ENCODE results near the gene CHTOP. TPM values are rescaled to one million over a fixed set of nuclear protein-coding genes. Genes with fewer than 3 reads are reported as not detected.
"Not testable (repeated sequence)": the region's sequence is repeated elsewhere in the genome, so short reads cannot be mapped to it uniquely, and the experiment has no call there.

The CHTOP gene
- total RNA-seq, 1 donor from 2014 or later, result 110 TPM

DNA sequence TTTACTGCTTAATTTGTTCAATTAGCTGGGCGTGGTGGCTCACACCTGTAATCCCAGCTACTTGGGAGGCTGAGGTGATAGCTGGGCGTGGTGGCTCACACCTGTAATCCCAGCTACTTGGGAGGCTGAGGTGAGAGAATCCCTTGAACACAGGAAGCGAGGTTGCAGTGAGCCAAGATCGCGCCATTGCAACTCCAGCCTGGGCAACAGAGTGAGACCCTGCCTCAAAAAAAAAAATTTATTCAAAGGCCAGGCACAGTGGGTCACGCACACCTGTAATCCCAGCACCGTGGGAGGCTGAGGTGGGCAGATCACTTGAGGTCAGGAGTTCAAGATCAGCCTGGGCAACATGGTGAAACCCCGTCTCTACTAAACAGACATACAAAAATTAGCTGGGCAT is 34.8 kb downstream of the CHTOP start:
- H3K9me3 Mint-ChIP-seq; H3K27me3 Mint-ChIP-seq; DNase-seq; intact Hi-C loops (cut with micrococcal nuclease); H3K27ac Mint-ChIP-seq: not testable (repeated sequence)
- H3K4me1 Mint-ChIP-seq, result peaks cover 28% of the 10 kb centered on the region
- peak overlapping the region; percentile 56 for H3K4me3 Mint-ChIP-seq
- peaks cover 66% of the 10 kb centered on the region for H3K36me3 Mint-ChIP-seq (ENCODE audit: low read depth)

DNA sequence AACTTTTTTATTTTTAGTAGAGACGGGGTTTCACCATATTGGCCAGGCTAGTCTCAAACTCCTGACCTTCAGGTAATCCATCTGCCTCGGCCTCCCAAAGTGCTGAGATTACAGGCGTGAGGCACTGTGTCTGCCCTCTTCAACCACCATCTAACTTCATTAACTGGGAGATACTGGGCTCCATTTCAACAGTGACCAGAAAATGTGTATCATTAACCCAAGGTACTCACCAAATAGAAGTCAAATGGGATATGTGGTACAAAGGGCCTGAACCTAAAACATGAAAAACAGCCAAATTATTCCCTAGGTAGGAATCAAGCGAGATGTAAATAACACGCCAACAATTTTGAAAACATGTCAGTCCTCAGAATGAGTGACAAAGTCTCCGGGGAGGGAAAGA is 35.7 kb downstream of the CHTOP start:
- Mint-ChIP-seq H3K36me3 (ENCODE audit: low read depth) (peaks cover 58% of the 10 kb centered on the region), H3K27ac (no peak overlapping the region), H3K4me1 (peaks cover 28% of the 10 kb centered on the region), H3K4me3 (no peak overlapping the region), H3K27me3 (no peaks in the 10 kb centered on the region), H3K9me3 (no peaks in the 10 kb centered on the region)
- intact Hi-C loops (cut with micrococcal nuclease), result loop anchor here (2.0 kb wide), 4 partner anchors 57 to 317 kb away; partner anchors contain the start of genes RAB13 and S100A5
- DNase-seq, result no peak

DNA sequence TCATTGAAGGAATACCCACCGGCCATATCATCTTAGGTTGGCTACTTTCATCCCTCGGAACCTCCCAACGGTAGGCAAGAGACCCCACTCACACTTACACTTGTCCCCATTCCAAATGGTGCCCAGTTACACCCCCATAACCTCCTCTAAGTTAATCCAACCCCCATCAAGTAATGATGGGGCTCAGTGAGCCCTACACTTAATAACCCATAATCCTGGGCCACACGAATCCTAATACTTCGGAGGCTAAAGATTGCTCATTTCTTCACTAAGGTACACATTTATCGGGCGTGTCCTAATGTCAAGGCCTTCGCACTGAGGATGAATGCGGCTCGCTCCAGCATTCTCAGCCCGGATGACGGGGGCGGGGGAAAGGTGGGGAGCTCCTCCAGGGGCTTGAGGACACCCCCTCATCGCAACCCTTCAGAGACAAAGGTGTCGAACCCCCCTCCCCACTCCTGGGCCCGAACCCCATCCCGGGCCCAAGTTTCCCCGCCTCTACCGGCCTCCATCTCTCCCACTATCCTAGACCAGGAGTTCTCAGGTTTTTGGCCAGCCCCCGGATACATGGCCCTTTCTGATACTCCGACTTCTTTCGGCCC is 36.5 kb downstream of the CHTOP start:
- peaks cover 50% of the 10 kb centered on the region for H3K36me3 Mint-ChIP-seq (ENCODE audit: low read depth)

DNA sequence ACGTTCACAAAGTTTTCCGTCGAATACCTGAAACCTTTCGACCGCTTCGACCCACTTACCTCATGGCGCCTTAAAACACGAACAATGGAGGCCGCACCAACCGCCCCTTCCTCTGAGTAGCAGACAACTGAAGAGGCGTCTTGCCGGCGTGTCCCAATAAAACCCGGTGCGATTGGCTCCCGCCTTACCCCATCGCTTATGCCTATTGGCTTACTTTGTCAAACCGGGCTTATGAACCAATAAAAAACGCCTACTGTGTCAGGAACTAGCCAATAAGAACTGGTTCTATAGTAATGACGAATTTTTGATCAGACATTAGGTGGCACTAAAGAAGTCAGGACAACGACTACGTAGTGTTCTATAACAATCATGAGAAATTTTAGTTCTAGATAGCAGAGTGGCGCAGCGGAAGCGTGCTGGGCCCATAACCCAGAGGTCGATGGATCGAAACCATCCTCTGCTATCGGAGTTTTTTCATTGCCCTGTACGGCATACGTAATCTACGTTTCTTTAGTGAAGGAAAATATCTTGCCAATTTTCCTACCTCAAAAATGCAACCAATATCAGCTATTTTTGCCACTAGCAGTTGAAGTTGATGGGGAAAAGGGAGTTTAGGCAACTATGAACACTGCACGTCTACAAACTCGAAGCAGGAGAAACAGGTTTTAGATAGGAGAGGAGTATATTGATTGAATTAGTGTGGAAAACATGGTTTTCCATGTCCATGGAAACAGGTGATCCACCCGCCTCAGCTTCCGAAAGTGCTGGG is 37.2 kb downstream of the CHTOP start, which contains the start of gene ILF2:
ILF2 (minus strand) TSS at position 135 of the 769 bp plus-strand sequence; CDS start at position 64, 71 bp downstream.
- peaks cover 26% of the 10 kb centered on the region for H3K4me1 Mint-ChIP-seq
- no peaks in the 10 kb centered on the region for H3K27me3 Mint-ChIP-seq
- peak; percentile 99 for DNase-seq
- H3K36me3 Mint-ChIP-seq (ENCODE audit: low read depth), result peaks cover 44% of the 10 kb centered on the region
- no peaks in the 10 kb centered on the region for H3K9me3 Mint-ChIP-seq
- intact Hi-C loops (cut with micrococcal nuclease), result loop anchor here (1.0 to 2.0 kb wide), 8 partner anchors 13 to 316 kb away; partner anchors contain the start of genes CHTOP, RAB13, S100A5 and SNAPIN
- no peak within 1 kb of the TSS for H3K4me3 Mint-ChIP-seq
- peak within 1 kb of the TSS; percentile 85 for H3K27ac Mint-ChIP-seq

More for the DNA sequence above, 36.5 kb downstream of the CHTOP start:
- no peak overlapping the region for H3K4me3 Mint-ChIP-seq
- intact Hi-C loops (cut with micrococcal nuclease), result loop anchor here (2.0 kb wide), 4 partner anchors 56 to 316 kb away; partner anchors contain the start of genes RAB13 and S100A5
- H3K4me1 Mint-ChIP-seq, result peaks cover 27% of the 10 kb centered on the region
- H3K9me3 Mint-ChIP-seq, result no peaks in the 10 kb centered on the region
- no peak overlapping the region for H3K27ac Mint-ChIP-seq
- no peaks in the 10 kb centered on the region for H3K27me3 Mint-ChIP-seq
- no peak for DNase-seq

DNA sequence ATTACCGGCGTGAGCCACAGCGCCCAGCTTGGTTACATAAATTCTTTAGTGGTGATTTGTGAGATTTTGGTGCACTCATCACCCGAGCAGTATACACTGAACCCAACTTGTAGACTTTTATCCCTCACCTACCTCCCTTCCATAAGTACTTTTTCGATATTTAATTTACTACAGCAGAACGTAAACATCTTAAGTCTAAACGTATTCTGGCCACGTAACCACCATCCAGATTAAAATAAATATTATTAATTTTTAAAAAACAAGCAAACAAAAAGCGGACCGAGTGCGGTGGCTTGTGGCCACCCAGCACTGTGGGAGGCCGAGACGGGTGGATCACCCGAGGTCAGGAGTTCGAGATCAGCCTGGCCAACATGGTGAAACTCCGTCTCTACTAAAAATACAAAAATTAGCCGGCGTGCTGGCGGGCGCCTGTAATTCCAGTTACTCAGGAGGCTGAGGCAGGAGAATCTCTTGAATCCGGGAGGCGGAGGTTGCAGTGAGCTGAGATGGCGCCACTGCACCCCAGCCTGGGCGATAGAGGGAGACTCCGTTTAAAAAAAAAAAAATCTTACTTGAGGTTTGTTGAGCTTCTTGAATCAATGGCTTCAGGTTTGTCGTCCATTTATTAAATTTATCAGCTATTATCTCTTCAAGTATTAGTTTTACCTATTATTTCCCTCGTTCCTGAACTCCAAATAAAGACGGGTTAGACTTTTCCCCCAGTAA is 37.9 kb downstream of the CHTOP start:
- DNase-seq, result peak; percentile 85
- not testable (repeated sequence) for H3K27me3 Mint-ChIP-seq, H3K4me3 Mint-ChIP-seq, H3K9me3 Mint-ChIP-seq
- Mint-ChIP-seq H3K4me1 (peaks cover 26% of the 10 kb centered on the region), H3K36me3 (ENCODE audit: low read depth) (peaks cover 36% of the 10 kb centered on the region), H3K27ac (peak overlapping the region; percentile 85)
- intact Hi-C loops (cut with micrococcal nuclease), result loop anchor here (1.0 to 2.0 kb wide), 8 partner anchors 13 to 315 kb away; partner anchors contain the start of genes CHTOP, RAB13, S100A5 and SNAPIN

DNA sequence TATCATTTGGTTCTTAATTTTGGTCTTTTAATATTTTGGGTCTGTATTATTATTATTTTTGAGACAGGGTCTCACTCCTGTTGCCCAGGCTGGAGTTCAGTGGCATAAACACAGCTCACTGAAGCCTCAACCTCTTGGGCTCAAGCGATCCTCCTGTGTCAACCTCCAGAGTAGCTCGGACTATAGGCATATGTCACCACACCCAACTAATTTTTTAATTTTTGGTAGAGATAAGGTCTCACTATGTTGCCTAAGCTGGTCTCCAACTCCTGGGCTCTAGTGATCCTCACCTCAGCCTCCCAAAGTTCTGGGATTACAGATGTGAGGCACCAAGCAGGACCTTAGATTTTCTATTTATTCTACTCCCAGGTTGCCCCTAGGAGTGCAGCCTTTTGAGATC is 39.6 kb downstream of the CHTOP start:
- intact Hi-C loops (cut with micrococcal nuclease), result no loop called here
- Mint-ChIP-seq H3K9me3 (no peaks in the 10 kb centered on the region), H3K27ac (peak overlapping the region; percentile 62), H3K36me3 (ENCODE audit: low read depth) (peaks cover 19% of the 10 kb centered on the region), H3K27me3 (peaks cover 17% of the 10 kb centered on the region), H3K4me1 (peaks cover 25% of the 10 kb centered on the region), H3K4me3 (peak overlapping the region; percentile 57)
- DNase-seq, result no peak

DNA sequence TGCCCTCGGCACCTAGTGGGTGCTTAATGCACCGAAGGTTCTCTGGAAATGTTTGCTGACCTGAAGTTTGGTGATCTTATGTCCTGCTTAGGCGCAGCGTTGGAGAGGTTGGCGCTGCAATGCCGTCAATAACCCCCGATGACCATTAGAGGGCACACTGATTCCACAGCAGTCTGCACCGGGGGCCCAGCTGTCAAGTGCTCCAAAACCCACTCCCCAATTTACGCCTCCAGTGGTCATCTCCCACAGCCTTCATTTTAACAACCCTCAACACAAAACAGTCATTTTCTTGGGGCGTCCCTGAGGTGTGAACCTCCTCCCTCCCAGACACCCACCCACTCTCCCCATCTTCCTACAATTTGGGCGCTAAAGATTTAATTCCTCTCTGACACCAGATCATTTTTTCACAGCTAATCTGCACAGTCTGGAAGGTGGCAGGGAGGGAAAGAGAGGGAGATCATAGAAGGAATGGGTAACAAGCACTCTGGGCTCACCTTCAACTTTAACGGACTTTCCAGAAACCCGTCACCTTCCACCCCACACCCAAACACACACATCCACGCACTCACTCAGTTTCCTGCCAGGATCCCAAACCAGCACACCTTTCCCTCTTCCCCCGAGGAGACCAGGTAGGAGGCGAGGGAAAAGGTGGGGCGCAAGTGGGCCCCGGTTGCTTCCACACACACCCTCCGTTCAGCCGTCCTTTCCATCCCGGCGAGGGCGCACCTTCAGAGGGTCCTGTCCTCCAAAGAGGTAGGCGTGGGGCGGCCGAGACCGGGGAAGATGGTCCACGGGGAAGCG is 44.1 kb downstream of the CHTOP start:
- Mint-ChIP-seq H3K36me3 (ENCODE audit: low read depth) (peaks cover 2% of the 10 kb centered on the region), H3K27ac (no peak overlapping the region), H3K9me3 (no peaks in the 10 kb centered on the region), H3K4me1 (peaks cover 24% of the 10 kb centered on the region), H3K4me3 (peak overlapping the region; percentile 85), H3K27me3 (peaks cover 48% of the 10 kb centered on the region)
- DNase-seq, result peak; percentile 85
- intact Hi-C loops (cut with micrococcal nuclease), result loop anchor here (1.0 kb wide), 2 partner anchors 71 to 308 kb away; partner anchors contain the start of gene RAB13

DNA sequence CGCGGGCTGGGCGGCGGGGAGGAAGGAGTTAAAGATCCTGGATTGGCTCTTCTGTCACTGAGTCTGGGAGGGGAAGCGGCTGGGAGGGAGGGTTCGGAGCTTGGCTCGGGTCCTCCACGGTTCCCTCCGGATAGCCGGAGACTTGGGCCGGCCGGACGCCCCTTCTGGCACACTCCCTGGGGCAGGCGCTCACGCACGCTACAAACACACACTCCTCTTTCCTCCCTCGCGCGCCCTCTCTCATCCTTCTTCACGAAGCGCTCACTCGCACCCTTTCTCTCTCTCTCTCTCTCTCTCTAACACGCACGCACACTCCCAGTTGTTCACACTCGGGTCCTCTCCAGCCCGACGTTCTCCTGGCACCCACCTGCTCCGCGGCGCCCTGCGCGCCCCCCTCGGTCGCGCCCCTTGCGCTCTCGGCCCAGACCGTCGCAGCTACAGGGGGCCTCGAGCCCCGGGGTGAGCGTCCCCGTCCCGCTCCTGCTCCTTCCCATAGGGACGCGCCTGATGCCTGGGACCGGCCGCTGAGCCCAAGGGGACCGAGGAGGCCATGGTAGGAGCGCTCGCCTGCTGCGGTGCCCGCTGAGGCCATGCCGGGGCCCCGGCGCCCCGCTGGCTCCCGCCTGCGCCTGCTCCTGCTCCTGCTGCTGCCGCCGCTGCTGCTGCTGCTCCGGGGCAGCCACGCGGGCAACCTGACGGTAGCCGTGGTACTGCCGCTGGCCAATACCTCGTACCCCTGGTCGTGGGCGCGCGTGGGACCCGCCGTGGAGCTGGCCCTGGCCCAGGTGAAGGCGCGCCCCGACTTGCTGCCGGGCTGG is 44.9 kb downstream of the CHTOP start, which contains the start of gene NPR1:
NPR1 (plus strand) TSS at position 170 of the 818 bp plus-strand sequence; CDS start at position 591, 421 bp downstream.
- Mint-ChIP-seq H3K4me3 (peak within 1 kb of the TSS; percentile 85), H3K27ac (no peak within 1 kb of the TSS), H3K9me3 (no peaks in the 10 kb centered on the region), H3K36me3 (ENCODE audit: low read depth) (peaks cover 2% of the 10 kb centered on the region), H3K4me1 (peaks cover 22% of the 10 kb centered on the region), H3K27me3 (peaks cover 51% of the 10 kb centered on the region)
- intact Hi-C loops (cut with micrococcal nuclease), result no loop called here
- peak; percentile 78 for DNase-seq

DNA sequence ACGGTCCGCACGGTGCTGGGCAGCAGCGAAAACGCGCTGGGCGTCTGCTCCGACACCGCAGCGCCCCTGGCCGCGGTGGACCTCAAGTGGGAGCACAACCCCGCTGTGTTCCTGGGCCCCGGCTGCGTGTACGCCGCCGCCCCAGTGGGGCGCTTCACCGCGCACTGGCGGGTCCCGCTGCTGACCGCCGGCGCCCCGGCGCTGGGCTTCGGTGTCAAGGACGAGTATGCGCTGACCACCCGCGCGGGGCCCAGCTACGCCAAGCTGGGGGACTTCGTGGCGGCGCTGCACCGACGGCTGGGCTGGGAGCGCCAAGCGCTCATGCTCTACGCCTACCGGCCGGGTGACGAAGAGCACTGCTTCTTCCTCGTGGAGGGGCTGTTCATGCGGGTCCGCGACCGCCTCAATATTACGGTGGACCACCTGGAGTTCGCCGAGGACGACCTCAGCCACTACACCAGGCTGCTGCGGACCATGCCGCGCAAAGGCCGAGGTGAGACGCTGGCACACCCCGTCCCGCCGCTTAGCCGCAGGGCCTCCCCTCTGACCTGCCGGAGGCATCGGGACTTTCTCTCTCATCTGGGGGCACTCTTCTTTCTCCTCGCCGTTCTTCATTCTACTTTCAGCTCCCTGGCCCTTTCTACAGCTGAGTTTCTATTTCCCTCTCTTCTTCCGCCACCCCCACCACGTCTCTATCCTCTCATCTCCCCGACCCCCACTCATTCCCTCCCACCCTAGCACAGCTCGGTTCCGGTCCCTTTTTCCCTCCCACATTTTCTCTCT is 45.7 kb downstream of the CHTOP start:
- Mint-ChIP-seq H3K27me3 (peaks cover 54% of the 10 kb centered on the region), H3K9me3 (no peaks in the 10 kb centered on the region), H3K4me3 (peak overlapping the region; percentile 85), H3K27ac (no peak overlapping the region), H3K36me3 (ENCODE audit: low read depth) (peaks cover 2% of the 10 kb centered on the region), H3K4me1 (peaks cover 22% of the 10 kb centered on the region)
- peak; percentile 73 for DNase-seq
- intact Hi-C loops (cut with micrococcal nuclease), result no loop called here

DNA sequence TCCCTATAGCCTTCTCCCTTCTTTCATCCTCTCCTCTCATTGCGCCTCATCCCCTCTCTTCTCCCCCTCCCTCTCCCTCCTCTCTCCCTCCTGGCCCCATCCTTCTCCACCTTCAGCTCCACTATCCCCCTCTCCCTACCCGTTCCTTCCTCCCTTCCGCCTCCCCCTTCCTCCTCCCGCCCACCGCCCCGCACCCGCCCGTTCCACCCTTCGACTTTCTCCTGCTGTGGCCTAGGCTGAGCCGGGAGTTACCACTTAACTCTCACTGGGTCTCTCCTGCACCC is 46.2 kb downstream of the CHTOP start:
- intact Hi-C loops (cut with micrococcal nuclease), result no loop called here
- no peak for DNase-seq
- Mint-ChIP-seq H3K4me3 (peak overlapping the region; percentile 85), H3K4me1 (peaks cover 22% of the 10 kb centered on the region), H3K27me3 (peaks cover 54% of the 10 kb centered on the region), H3K9me3 (no peaks in the 10 kb centered on the region), H3K36me3 (ENCODE audit: low read depth) (peaks cover 2% of the 10 kb centered on the region), H3K27ac (no peak overlapping the region)

DNA sequence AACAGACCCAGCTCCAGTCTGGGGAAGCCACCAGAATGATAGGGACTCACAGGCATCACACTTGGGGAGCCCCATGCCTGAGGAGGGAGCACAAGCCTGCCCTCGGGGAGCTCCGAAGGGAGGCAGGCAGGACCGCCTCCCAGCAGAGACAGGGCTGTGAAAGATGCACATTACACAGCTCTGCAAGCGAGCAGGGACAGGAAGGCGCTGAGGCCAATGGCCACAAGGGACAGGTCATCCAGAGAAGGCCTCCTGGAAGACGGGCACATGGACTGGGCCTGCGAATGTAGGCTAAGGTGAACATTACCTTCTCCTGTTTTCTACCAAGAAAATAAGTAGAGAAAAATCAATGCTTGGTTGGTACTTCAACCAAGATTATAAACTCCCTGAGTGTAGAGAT is 48.9 kb downstream of the CHTOP start:
- no peak overlapping the region for H3K27ac Mint-ChIP-seq
- no peak overlapping the region for H3K4me3 Mint-ChIP-seq
- peaks cover 52% of the 10 kb centered on the region for H3K27me3 Mint-ChIP-seq
- intact Hi-C loops (cut with micrococcal nuclease), result no loop called here
- peaks cover 17% of the 10 kb centered on the region for H3K4me1 Mint-ChIP-seq
- H3K9me3 Mint-ChIP-seq, result no peaks in the 10 kb centered on the region
- peaks cover 2% of the 10 kb centered on the region for H3K36me3 Mint-ChIP-seq (ENCODE audit: low read depth)
- DNase-seq, result no peak

DNA sequence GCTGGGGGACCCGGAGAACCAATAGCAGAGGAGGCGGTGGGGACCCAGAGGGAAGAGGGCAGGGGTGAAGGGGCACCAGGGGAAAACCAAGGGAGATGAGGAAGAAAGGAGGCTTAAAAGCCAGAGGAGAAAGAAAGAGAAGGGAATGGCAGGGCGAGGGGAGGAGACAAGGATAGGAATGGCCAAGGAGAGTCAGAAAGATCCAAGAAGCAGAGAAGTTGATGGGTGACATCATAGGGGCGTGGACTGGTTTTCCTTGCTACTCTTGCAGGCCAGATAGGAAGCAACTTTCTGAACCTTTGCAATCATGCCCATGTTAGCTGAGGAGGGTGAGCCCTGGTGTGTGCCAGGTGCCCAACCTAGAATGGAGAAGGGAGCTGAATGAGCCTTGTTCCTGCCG is 50.0 kb downstream of the CHTOP start:
- peaks cover 42% of the 10 kb centered on the region for H3K27me3 Mint-ChIP-seq
- intact Hi-C loops (cut with micrococcal nuclease), result no loop called here
- H3K4me1 Mint-ChIP-seq, result peaks cover 8% of the 10 kb centered on the region
- no peaks in the 10 kb centered on the region for H3K9me3 Mint-ChIP-seq
- no peak for DNase-seq
- H3K36me3 Mint-ChIP-seq (ENCODE audit: low read depth), result peaks cover 2% of the 10 kb centered on the region
- no peak overlapping the region for H3K4me3 Mint-ChIP-seq
- H3K27ac Mint-ChIP-seq, result no peak overlapping the region

Data from activated CD4-positive, alpha-beta T cell treated with anti-CD3 and anti-CD28 coated beads, Interleukin-2, amount 10 ng/mL, durations not matched to agents 24 days and 14 days (primary cell).